Common myeloid progenitor, CD34-positive (primary cell): ENCODE results near the gene TTI1.

Experiments
- CTCF ChIA-PET: fragments of 350-600 bp; sonication (Branson Sonifier 250); formaldehyde crosslinking; loops from one replicate; lab custom pipeline; 2021; ENCODE audit warnings: antibody characterized with exemption; lab: Charles Lee
- POLR2A ChIA-PET: fragments of 350-600 bp; sonication (Branson Sonifier 250); formaldehyde crosslinking; loops from one replicate; lab custom pipeline; 2021; ENCODE audit warnings: antibody characterized with exemption; lab: Charles Lee
- DNase-seq, 3 donors: peaks; one replicate each; pipeline versions ENCODE4 v3.0.0 to v3.0.0-alpha.2; 2013
- H3K27ac ChIP-seq, 2 experiments: 1 replicate in 1 of 2; 2 replicates in 1 of 2; pipeline ENCODE4 v1.7.0; 2013; ENCODE audit warnings: inconsistent platforms in 2 of 2, low read length in 2 of 2, mild to moderate bottlenecking in 2 of 2, low read depth in 1 of 2, moderate library complexity in 1 of 2; ENCODE audit not compliant: severe bottlenecking in 2 of 2, insufficient read depth in 1 of 2, poor library complexity in 1 of 2
- H3K27me3 ChIP-seq, 5 experiments: replicated peaks in 2 of 5; 1 replicate in 3 of 5; 2 replicates in 2 of 5; pipeline versions ENCODE4 v1.6.1 to v1.7.0; 2013; ENCODE audit warnings: low read length in 4 of 5, mild to moderate bottlenecking in 2 of 5, moderate library complexity in 2 of 5, inconsistent platforms in 1 of 5; ENCODE audit not compliant: insufficient read depth in 5 of 5, control insufficient read depth in 4 of 5
- H3K36me3 ChIP-seq, 4 experiments: 1 replicate in 2 of 4; 2 replicates in 2 of 4; pipeline versions ENCODE4 v1.6.1 to v1.7.0; 2013; ENCODE audit warnings: low read length in 3 of 4, control low read depth in 1 of 4, mild to moderate bottlenecking in 1 of 4; ENCODE audit not compliant: control insufficient read depth in 4 of 4, insufficient read depth in 4 of 4
- H3K4me1 ChIP-seq, 4 experiments: 1 replicate in 3 of 4; 2 replicates in 1 of 4; pipeline versions ENCODE4 v1.6.1 to v1.7.1; 2013; ENCODE audit warnings: low read length in 3 of 4, mild to moderate bottlenecking in 3 of 4, control low read depth in 1 of 4, inconsistent platforms in 1 of 4, moderate library complexity in 1 of 4; ENCODE audit not compliant: control insufficient read depth in 4 of 4, insufficient read depth in 4 of 4; ENCODE audit errors: control extremely low read depth in 1 of 4
- H3K4me3 ChIP-seq, 7 experiments: 1 replicate in 4 of 7; 2 replicates in 3 of 7; pipeline versions ENCODE4 v1.5.1 to v1.7.0; 2013; ENCODE audit warnings: mild to moderate bottlenecking in 7 of 7, low read length in 6 of 7, moderate library complexity in 6 of 7, inconsistent platforms in 2 of 7, low read depth in 2 of 7, control low read depth in 1 of 7; ENCODE audit not compliant: insufficient read depth in 4 of 7, control insufficient read depth in 1 of 7; ENCODE audit errors: extremely low read depth in 1 of 7
- H3K9me3 ChIP-seq, 5 experiments: 1 replicate in 4 of 5; 2 replicates in 1 of 5; pipeline versions ENCODE4 v1.6.1 to v1.7.1; 2013; ENCODE audit warnings: low read length in 4 of 5, mild to moderate bottlenecking in 2 of 5, inconsistent platforms in 1 of 5, low read depth in 1 of 5, moderate library complexity in 1 of 5; ENCODE audit not compliant: control insufficient read depth in 4 of 5, insufficient read depth in 2 of 5; ENCODE audit errors: control extremely low read depth in 1 of 5
- WGBS: methylation state at CpG from one replicate; pipeline ENCODE4 v1.1.5; 2013; ENCODE audit not compliant: insufficient coverage; 5-methylcytosine and 5-hydroxymethylcytosine counted together

Gene TTI1

DNA sequence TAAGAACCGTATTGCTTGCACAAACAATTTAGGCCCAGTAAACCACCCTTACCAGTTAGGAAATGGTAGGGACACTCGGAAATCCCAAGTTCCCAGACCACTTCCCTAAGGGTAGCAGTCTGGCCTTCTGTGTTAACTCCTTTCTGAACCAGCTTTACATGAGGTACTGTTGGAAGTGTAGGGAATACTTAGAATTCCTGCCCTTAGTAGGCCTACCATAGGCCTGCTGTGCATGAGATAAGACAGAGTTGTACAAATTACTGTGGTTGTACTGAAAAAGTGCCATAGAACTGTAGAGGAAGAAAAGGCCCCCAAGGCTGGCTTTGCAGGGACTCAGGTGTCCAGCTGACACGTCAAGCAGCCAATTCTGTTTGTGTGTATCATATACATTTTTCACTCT, 11.4 kb upstream of the TTI1 start:
- Histone ChIP-seq H3K36me3 (peaks cover 17 to 64% (median 42%) of the 10 kb centered on the region in 4 experiments), H3K27me3 (no peaks in the 10 kb centered on the region), H3K27ac (no peak overlapping the region), H3K4me1 (no peaks in the 10 kb centered on the region), H3K9me3 (no peaks in the 10 kb centered on the region), H3K4me3 (no peak overlapping the region)
- DNase-seq = no peak
- POLR2A ChIA-PET = no interaction called here
- CTCF ChIA-PET = interaction anchor here (1.9 to 6.9 kb wide), 2 partner anchors 8 to 12 kb away, joined by 6 to 30 read pairs; no protein-coding TSS in a partner anchor
- 80% methylated on average over 2 of the region's 3 CpGs for WGBS

DNA sequence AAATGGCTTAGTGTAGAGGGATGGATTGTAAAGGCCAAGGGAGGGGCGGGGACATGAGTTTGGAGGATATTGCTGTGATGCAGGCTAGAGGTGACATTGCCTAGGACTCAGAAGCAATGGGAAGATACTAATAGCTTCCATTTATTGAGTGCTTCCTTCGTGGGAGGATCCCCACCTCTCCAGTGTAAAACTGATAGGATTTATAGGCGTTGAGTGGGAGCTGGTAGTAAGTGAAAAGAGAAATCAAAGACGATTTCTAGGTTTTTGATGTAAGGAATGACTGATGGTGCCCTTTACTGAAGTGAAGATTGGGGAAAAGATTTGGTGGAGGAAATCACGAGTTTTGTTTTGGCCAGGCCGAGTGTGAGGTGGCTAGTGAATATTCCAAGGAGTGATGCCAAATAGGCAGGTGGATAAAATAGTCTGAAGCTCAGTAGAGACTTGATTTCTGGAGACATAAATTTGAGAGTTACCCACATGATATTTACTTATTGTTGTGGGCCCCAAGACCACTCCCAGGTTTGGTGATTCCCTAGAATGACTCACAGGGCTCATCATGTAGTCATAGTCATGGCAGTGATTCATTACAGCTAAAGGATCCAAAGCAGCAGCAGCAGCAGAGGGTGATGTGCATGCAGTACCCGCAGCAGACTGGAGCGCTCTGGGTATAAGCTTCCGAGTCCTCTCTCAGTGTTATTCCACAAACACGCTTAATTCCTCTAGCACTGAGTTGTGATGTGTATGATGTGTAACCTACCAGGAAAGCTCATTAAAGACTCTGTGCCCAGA, 10.4 kb upstream of the TTI1 start:
- H3K27me3 ChIP-seq = no peaks in the 10 kb centered on the region
- peak in 2 of 3 donors; percentile 8 to 21 for DNase-seq
- WGBS = 100% methylated on average over 7 of the region's 10 CpGs
- ChIA-PET POLR2A (no interaction called here), CTCF (interaction anchor here (0.8 to 6.9 kb wide), 3 partner anchors 9 to 13 kb away, joined by 3 to 30 read pairs (median 6); no protein-coding TSS in a partner anchor)
- H3K27ac ChIP-seq = no peak overlapping the region
- peaks cover 17 to 60% (median 36%) of the 10 kb centered on the region in 4 experiments for H3K36me3 ChIP-seq
- no peaks in the 10 kb centered on the region for H3K9me3 ChIP-seq
- no peak overlapping the region for H3K4me3 ChIP-seq
- H3K4me1 ChIP-seq = no peaks in the 10 kb centered on the region

DNA sequence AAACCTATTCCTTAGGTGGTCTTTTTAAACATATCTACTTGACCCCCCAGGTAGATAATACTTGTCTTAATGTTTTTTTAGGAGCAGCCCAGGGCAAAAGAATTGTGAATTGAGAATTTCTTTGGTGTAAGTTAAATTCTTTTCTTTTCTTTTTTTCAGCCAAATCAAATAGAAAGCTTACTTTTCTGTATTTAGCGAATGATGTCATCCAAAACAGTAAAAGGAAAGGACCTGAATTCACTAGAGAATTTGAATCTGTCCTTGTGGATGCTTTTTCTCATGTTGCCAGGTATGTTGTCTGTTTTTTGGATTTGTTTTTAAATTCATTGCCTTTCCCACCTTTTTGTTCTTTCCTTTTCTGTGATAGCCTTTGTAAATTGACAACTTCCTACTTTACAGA, 7.0 kb upstream of the TTI1 start:
- H3K4me1 ChIP-seq = peaks cover 0 to 9% (median 4%) of the 10 kb centered on the region in 4 experiments
- no peak overlapping the region for H3K4me3 ChIP-seq
- H3K36me3 ChIP-seq = peaks cover 16 to 64% (median 33%) of the 10 kb centered on the region in 4 experiments
- H3K27me3 ChIP-seq = no peaks in the 10 kb centered on the region
- POLR2A ChIA-PET = no interaction called here
- WGBS = no CpG with 5 or more reads among the region's 1 CpG
- no peaks in the 10 kb centered on the region for H3K9me3 ChIP-seq
- no peak for DNase-seq
- CTCF ChIA-PET = interaction anchor here (0.9 to 6.9 kb wide), 3 partner anchors 10 to 17 kb away, joined by 3 to 30 read pairs (median 6); no protein-coding TSS in a partner anchor
- H3K27ac ChIP-seq = no peak overlapping the region

DNA sequence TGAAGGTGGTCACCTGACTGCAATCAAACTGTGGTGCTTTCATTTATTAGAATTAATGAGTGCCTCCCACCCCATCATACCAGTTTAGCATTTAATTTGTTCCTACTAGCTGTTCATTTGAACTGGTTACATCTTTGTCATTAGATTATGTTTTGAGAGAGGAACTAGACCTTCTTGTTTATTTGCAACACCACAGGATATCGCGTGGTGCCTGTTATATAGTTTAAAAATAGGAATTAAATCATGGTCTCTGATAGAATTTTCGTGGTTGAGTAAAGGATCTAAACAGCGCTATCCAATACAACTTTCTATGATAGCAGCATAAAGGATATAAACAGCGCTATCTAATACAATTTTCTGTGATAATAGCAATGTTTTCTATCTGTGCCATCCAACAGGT, 3.1 kb upstream of the TTI1 start:
- Histone ChIP-seq H3K4me3 (no peak overlapping the region), H3K9me3 (no peaks in the 10 kb centered on the region), H3K36me3 (peaks cover 0 to 31% (median 11%) of the 10 kb centered on the region in 4 experiments), H3K4me1 (peaks cover 13 to 38% (median 26%) of the 10 kb centered on the region in 4 experiments), H3K27ac (no peak overlapping the region), H3K27me3 (no peaks in the 10 kb centered on the region)
- no peak for DNase-seq
- CTCF ChIA-PET = interaction anchor here (0.9 kb wide), 1 partner anchor 11 kb away, joined by 3 read pairs; no protein-coding TSS in a partner anchor
- POLR2A ChIA-PET = no interaction called here
- WGBS = 73% methylated on average over 3 of the region's 5 CpGs

DNA sequence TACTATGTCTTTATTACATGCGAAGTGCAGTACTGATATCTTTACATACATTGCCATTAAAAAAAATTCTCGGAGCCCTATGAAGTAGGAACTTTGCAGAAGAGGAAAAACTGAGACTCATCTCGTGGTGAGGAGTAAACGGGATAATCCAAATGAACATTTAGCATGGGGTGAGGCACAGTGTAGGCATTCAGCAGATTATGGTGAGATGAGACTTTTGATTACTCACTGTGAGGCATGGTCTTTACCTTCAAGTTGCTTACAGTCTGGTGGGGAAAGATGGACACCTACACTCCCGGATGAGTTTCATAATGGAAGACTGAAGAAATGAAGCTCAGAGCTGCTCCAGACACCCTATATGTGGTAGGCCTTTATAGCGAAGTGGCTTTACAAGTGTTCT, 1.7 kb upstream of the TTI1 start:
- CTCF ChIA-PET = interaction anchor here (1.4 kb wide), 2 partner anchors 9 to 23 kb away, joined by 3 read pairs; no protein-coding TSS in a partner anchor

DNA sequence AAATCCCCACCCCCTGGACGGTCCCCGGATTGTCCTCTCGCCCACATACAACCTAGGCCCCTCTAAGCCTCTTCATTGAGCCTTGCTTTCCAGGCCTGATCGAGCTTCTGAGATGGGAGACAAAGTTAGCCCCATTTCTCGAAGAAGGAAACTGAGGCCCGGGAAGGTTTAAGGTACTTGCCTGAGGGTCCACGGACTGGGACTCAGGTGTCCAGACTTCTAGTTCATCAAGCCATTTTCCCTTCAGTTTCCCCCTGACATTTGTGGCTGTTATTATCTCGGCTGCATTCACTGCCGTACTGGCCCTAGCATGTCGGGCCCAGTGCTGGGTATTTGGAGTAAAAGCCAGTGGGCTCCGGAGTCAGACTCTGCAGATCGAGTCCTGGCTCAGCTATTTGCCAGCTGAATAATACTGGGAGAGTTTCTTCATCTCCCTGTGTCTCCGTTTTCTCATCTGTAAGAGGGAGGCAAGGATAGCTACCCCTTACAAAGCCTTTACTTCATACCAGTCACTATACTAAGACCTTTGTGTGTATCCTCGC, 923 bp upstream of the TTI1 start:
- no peak for DNase-seq
- Histone ChIP-seq H3K27ac (peak overlapping the region; percentile 92 to 94), H3K4me3 (peak overlapping the region; percentile 84 to 96 (median 94)), H3K36me3 (peaks cover 0 to 22% (median 6%) of the 10 kb centered on the region in 4 experiments), H3K4me1 (peaks cover 13 to 38% (median 26%) of the 10 kb centered on the region in 4 experiments), H3K27me3 (no peaks in the 10 kb centered on the region), H3K9me3 (peaks cover 0 to 3% (median 0%) of the 10 kb centered on the region in 5 experiments)
- ChIA-PET CTCF (interaction anchor here (1.1 to 1.4 kb wide), 3 partner anchors 9 to 42 kb away, joined by 3 read pairs; no protein-coding TSS in a partner anchor), POLR2A (no interaction called here)
- 20% methylated on average over 13 of the region's 14 CpGs for WGBS

More for the DNA sequence above, 1.7 kb upstream of the TTI1 start:
- WGBS = 96% methylated on average over 4 of the region's 6 CpGs
- POLR2A ChIA-PET = no interaction called here
- Histone ChIP-seq H3K4me1 (peaks cover 13 to 38% (median 26%) of the 10 kb centered on the region in 4 experiments), H3K27ac (peak overlapping the region; percentile 92 to 94), H3K27me3 (no peaks in the 10 kb centered on the region), H3K36me3 (peaks cover 0 to 21% (median 6%) of the 10 kb centered on the region in 4 experiments), H3K9me3 (no peaks in the 10 kb centered on the region), H3K4me3 (peak overlapping the region in 5 of 7 experiments; percentile 87 to 96 (median 96))
- DNase-seq = no peak
